K562 (cell line): Measurements from ENCODE around the gene ADARB2. TPM values are rescaled to one million over a fixed set of nuclear protein-coding genes. Genes with fewer than 3 reads are reported as not detected.

Experiments
- ATAC-seq: fragments of 200-7000 bp; cut with Tn5 transposase; 3 replicates; pipeline ENCODE4 v1.9.1; 2020; ENCODE audit warnings: moderate library complexity
- BruUV-seq: library from RNA; stranded (reverse); fragments of 400-500 nt; replicated peaks from 2 replicates; lab custom pipeline; 2021; lab: Mats Ljungman, UMichigan
- CTCF ChIA-PET: fragments of 300-600 bp; formaldehyde crosslinking; extraction: SDS; loops from one replicate; lab custom pipeline; 2021; ENCODE audit warnings: low intra/inter-chr PET ratio; lab: Yijun Ruan, JAX
- POLR2A ChIA-PET: fragments of 300-600, 350-650 bp; sonication (Branson Sonifier 250); formaldehyde crosslinking; extraction: SDS; loops from one replicate; lab custom pipeline; 2021; ENCODE audit warnings: antibody characterized with exemption, inconsistent platforms; lab: Yijun Ruan, JAX
- DNase-seq, 4 experiments: peaks; one replicate each; pipeline versions ENCODE4 v3.0.0 to v3.0.0-alpha.2; 2011 to 2018; ENCODE audit warnings: low spot score in 3 of 4, mixed read lengths in 3 of 4; ENCODE audit errors: extremely low read depth in 1 of 4
- FAIRE-seq: peaks from 2 replicates; lab custom pipeline; 2011; peaks lifted over from hg19 to GRCh38; lab: Jason Lieb, UNC
- H2AFZ ChIP-seq: 2 replicates; pipeline ENCODE4 v1.6.0; 2011; ENCODE audit warnings: low read depth, low read length, control low read depth, inconsistent platforms
- H3K27ac ChIP-seq: fragments of 200-600 bp; 3 replicates; pipeline ENCODE4 v1.8.0; 2011; ENCODE audit warnings: low read depth, mild to moderate bottlenecking, control low read depth, inconsistent platforms, low read length, moderate library complexity, mixed read lengths; ENCODE audit errors: extremely low read depth
- H3K27me3 ChIP-seq, 2 experiments: fragments of 300-600 bp in 1 of 2; 2 replicates in 1 of 2; 3 replicates in 1 of 2; pipeline versions ENCODE4 v1.6.0 to v1.8.0; 2011; ENCODE audit warnings: inconsistent platforms in 2 of 2, low read length in 2 of 2, mild to moderate bottlenecking in 1 of 2, mixed read lengths in 1 of 2, moderate library complexity in 1 of 2; ENCODE audit not compliant: control insufficient read depth in 2 of 2, insufficient read depth in 2 of 2
- H3K36me3 ChIP-seq: fragments of 300-600 bp; 3 replicates; pipeline ENCODE4 v1.8.0; 2011; ENCODE audit warnings: mild to moderate bottlenecking, low read length, inconsistent platforms; ENCODE audit not compliant: control insufficient read depth, insufficient read depth
- H3K4me1 ChIP-seq, 2 experiments: fragments of 200-600 bp in 1 of 2; replicated peaks in 1 of 2; 2 replicates in 1 of 2; 3 replicates in 1 of 2; pipeline versions ENCODE4 v1.5.1 to v1.8.0; 2011; ENCODE audit warnings: inconsistent platforms in 2 of 2, low read length in 2 of 2, mild to moderate bottlenecking in 1 of 2, mixed read lengths in 1 of 2, moderate library complexity in 1 of 2; ENCODE audit not compliant: control insufficient read depth in 2 of 2, insufficient read depth in 2 of 2
- H3K4me2 ChIP-seq: 2 replicates; pipeline ENCODE4 v1.6.1; 2011; ENCODE audit warnings: low read length, control low read depth, inconsistent platforms, mixed read lengths; ENCODE audit not compliant: insufficient read depth
- H3K4me3 ChIP-seq: fragments of 200-600 bp; sonication (generic), shearing (Covaris generic); 2 replicates; pipeline ENCODE4 v1.5.1; 2016; ENCODE audit warnings: control low read depth, inconsistent platforms
- H3K79me2 ChIP-seq: fragments of 200-600 bp; 3 replicates; pipeline ENCODE4 v1.8.0; 2011; ENCODE audit warnings: low read length, inconsistent platforms; ENCODE audit not compliant: control insufficient read depth, insufficient read depth
- H3K9ac ChIP-seq, 2 experiments: 2 replicates each; pipeline versions ENCODE4 v1.6.0 to v1.6.1; 2011; ENCODE audit warnings: low read depth in 2 of 2, low read length in 2 of 2, control low read depth in 1 of 2, inconsistent platforms in 1 of 2, mild to moderate bottlenecking in 1 of 2, mixed read lengths in 1 of 2; ENCODE audit not compliant: insufficient read depth in 1 of 2
- H3K9me1 ChIP-seq: one replicate; pipeline ENCODE4 v1.6.0; 2011; ENCODE audit warnings: inconsistent platforms, mild to moderate bottlenecking, low read length, moderate library complexity; ENCODE audit not compliant: control insufficient read depth, insufficient read depth
- H3K9me3 ChIP-seq: replicated peaks from 2 replicates; pipeline ENCODE4 v1.5.1; 2011; ENCODE audit warnings: low read depth, low read length, inconsistent platforms; ENCODE audit not compliant: control insufficient read depth, insufficient read depth
- H4K20me1 ChIP-seq: replicated peaks from 2 replicates; pipeline ENCODE4 v1.6.1; 2011; ENCODE audit warnings: low read length, inconsistent platforms, mixed read lengths; ENCODE audit not compliant: control insufficient read depth, insufficient read depth
- ESRRA ChIP-seq: fragments of 450-650 bp; IDR thresholded peaks from 2 replicates; pipeline ENCODE4 v1.6.1; 2014; ENCODE audit warnings: low read depth, mild to moderate bottlenecking, moderate library complexity, borderline replicate concordance
- MGA ChIP-seq: fragments of 450-650 bp; IDR thresholded peaks from 2 replicates; pipeline ENCODE4 v1.6.1; 2016; ENCODE audit warnings: mild to moderate bottlenecking, moderate library complexity
- MYC ChIP-seq, 2 experiments: fragments of 250-450 bp in 1 of 2; sonication (Bioruptor Pico) in 1 of 2; IDR thresholded peaks; 2 replicates each; pipeline versions ENCODE4 v1.5.1 to v1.6.1; 2012 to 2021; ENCODE audit warnings: low read depth in 2 of 2, borderline replicate concordance in 1 of 2, improper control_type of control experiment in 1 of 2, low read length in 1 of 2, mild to moderate bottlenecking in 1 of 2, moderate library complexity in 1 of 2
- SMARCC2 ChIP-seq: fragments of 450-650 bp; IDR thresholded peaks from 2 replicates; pipeline ENCODE4 v1.6.1; 2017; ENCODE audit warnings: antibody characterized with exemption, moderate library complexity, mild to moderate bottlenecking, low read depth
- ZC3H4 ChIP-seq: sonication (generic); formaldehyde crosslinking; IDR thresholded peaks from 2 replicates; pipeline ENCODE4 v1.9.0; 2021; ENCODE audit warnings: missing genetic modification reagents, borderline replicate concordance
- WGBS: fragments of 100-300 bp; shearing (Covaris generic); methylation state at CpG from one replicate; pipeline ENCODE4 v1.1.6; 2016; ENCODE audit warnings: low coverage, mixed read lengths; ENCODE audit not compliant: insufficient coverage; ENCODE audit errors: missing lambda C conversion rate; 5-methylcytosine and 5-hydroxymethylcytosine counted together
- in situ Hi-C: fragments of 300-500 bp; cut with MboI; formaldehyde crosslinking; loops from 4 replicates; pipeline ENCODE4 v1.15.0; 2018; ENCODE audit warnings: inconsistent platforms, mixed read lengths
- intact Hi-C: fragments of 100-400 bp; cut with micrococcal nuclease; formaldehyde crosslinking; loops from 2 replicates; pipeline ENCODE4 v1.14.2; 2022
- polyA plus RNA-seq, 8 experiments: library from polyadenylated mRNA; depleted of rRNA in 4 of 8; stranded (reverse) in 5 of 8; unstranded in 3 of 8; fragments of >200 nt; fragmentation: Nextera tagmentation in 2 of 8; fragmentation: Illumina TruSeq in 1 of 8; extraction: Ambion mirVana in 2 of 8; extraction: Trizol in 1 of 8; gene quantifications; 2 replicates each; pipeline versions ENCODE4 v1.2.1 to v1.2.3, GENCODE V29; 2011 to 2014; ENCODE audit warnings: inconsistent platforms in 1 of 8, missing spikeins in 1 of 8
- total RNA-seq, 7 experiments: library from RNA; depleted of rRNA in 6 of 7; stranded (reverse); fragments of >200 nt in 6 of 7; fragmentation: Illumina TruSeq in 2 of 7; extraction: Trizol in 2 of 7; gene quantifications; 2 replicates each; pipeline versions ENCODE4 v1.2.1 to v1.2.3, GENCODE V29; 2011 to 2021; ENCODE audit warnings: low replicate concordance in 1 of 7
- TF ChIP-seq, protein P1 (sequence below): sonication (generic); formaldehyde crosslinking; IDR thresholded peaks from 2 replicates; pipeline ENCODE4 v1.8.0; 2022; ENCODE audit warnings: missing genetic modification reagents, mild to moderate bottlenecking, borderline replicate concordance

ADARB2 gene
- total and polyA plus RNA-seq, 9 of the 15 experiments (the other 6 are each of a cell fraction or from before 2014, with no cell fraction given): not detected

GRCh38 chr10:1558906-1559305, 178.4 kb downstream of the ADARB2 start (continued):
- TF ChIP-seq, protein P1, sequence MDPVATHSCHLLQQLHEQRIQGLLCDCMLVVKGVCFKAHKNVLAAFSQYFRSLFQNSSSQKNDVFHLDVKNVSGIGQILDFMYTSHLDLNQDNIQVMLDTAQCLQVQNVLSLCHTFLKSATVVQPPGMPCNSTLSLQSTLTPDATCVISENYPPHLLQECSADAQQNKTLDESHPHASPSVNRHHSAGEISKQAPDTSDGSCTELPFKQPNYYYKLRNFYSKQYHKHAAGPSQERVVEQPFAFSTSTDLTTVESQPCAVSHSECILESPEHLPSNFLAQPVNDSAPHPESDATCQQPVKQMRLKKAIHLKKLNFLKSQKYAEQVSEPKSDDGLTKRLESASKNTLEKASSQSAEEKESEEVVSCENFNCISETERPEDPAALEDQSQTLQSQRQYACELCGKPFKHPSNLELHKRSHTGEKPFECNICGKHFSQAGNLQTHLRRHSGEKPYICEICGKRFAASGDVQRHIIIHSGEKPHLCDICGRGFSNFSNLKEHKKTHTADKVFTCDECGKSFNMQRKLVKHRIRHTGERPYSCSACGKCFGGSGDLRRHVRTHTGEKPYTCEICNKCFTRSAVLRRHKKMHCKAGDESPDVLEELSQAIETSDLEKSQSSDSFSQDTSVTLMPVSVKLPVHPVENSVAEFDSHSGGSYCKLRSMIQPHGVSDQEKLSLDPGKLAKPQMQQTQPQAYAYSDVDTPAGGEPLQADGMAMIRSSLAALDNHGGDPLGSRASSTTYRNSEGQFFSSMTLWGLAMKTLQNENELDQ (CRISPR knock-in tag): no peak
- no peak for TF ChIP-seq SMARCC2

GRCh38 chr10:1557081-1557480, 180.2 kb downstream of the ADARB2 start:
- H3K4me3 ChIP-seq: no peak overlapping the region
- no peak overlapping the region for H3K27ac ChIP-seq
- ATAC-seq (no peak), DNase-seq (no peak), FAIRE-seq (no peak)
- H2AFZ ChIP-seq: no peak overlapping the region
- no peak overlapping the region for H3K9ac ChIP-seq
- peaks cover 13 to 63% of the 10 kb centered on the region in 2 experiments; a peak in 3 of 5 replicates for H3K27me3 ChIP-seq
- BruUV-seq: no TSS peak
- WGBS: under 1% methylated on average over 13 of the region's 13 CpGs
- H4K20me1 ChIP-seq: peaks cover 4% of the 10 kb centered on the region; the same call in 1 of the 2 replicates
- in situ Hi-C loops: no loop called here
- POLR2A ChIA-PET: no interaction called here
- no peaks in the 10 kb centered on the region for H3K9me3 ChIP-seq
- CTCF ChIA-PET: no interaction called here
- no peak overlapping the region for H3K4me2 ChIP-seq
- no peaks in the 10 kb centered on the region for H3K36me3 ChIP-seq
- TF ChIP-seq MYC (IDR thresholded peaks at IDR 0.05; ENCODE audit: low read depth, low read length) (no peak), MYC (CRISPR knock-in tag; IDR thresholded peaks at IDR 0.05; ENCODE audit: borderline replicate concordance, low read depth) (no peak), SMARCC2 (no peak), MGA (no peak), ZC3H4 (CRISPR knock-in tag) (no peak), ESRRA (peak; percentile 46; the same call in 1 of the 2 replicates)
- H3K9me1 ChIP-seq: no peaks in the 10 kb centered on the region
- intact Hi-C loops: no loop called here
- no peaks in the 10 kb centered on the region; a peak in 1 of 5 replicates for H3K4me1 ChIP-seq
- H3K79me2 ChIP-seq: no peaks in the 10 kb centered on the region
